Tibial nerve (tissue), 4 donors: ENCODE data around the gene MPLKIP.

Experiments
- EP300 ChIP-seq, 2 donors: sonication (generic); formaldehyde crosslinking; IDR thresholded peaks; one replicate each; pipeline ENCODE4 v1.6.1; 2017; ENCODE audit warnings: antibody characterized with exemption in 2 of 2, mild to moderate bottlenecking in 1 of 2
- POLR2A ChIP-seq, 2 donors: fragments of 450-650 bp; IDR thresholded peaks; one replicate each; pipeline ENCODE4 v1.6.1; 2017; ENCODE audit warnings: antibody characterized with exemption in 2 of 2, mild to moderate bottlenecking in 2 of 2, moderate library complexity in 2 of 2
- TF ChIP-seq, protein P1 (sequence below), 5 experiments: fragments of 200-600 bp in 3 of 5; fragments of 450-650 bp in 2 of 5; sonication (generic) in 3 of 5; IDR thresholded peaks; one replicate each; pipeline ENCODE4 v1.5.1; 2016 to 2019; ENCODE audit warnings: antibody characterized with exemption in 5 of 5, mild to moderate bottlenecking in 3 of 5, moderate library complexity in 2 of 5

DNA sequence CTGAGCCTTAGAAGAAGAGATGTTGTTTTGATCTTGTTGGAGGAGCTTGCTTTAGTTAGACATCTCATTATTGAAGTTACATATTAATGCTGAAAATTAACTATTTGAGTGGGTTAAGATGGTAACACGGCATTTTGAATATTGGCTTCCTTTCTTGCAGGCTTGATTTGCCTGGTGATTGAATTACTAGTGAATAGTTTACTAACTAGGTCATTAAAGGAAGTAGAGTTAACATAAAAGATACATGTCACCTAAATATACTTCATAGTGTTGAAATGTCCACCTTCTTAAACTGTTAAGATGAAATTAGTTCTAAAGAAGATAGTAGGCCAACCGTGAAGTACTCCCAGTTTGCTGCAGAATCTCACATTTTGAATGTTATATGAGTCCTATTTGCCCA lies 18.5 kb downstream of the MPLKIP start:
- TF ChIP-seq, protein P1, sequence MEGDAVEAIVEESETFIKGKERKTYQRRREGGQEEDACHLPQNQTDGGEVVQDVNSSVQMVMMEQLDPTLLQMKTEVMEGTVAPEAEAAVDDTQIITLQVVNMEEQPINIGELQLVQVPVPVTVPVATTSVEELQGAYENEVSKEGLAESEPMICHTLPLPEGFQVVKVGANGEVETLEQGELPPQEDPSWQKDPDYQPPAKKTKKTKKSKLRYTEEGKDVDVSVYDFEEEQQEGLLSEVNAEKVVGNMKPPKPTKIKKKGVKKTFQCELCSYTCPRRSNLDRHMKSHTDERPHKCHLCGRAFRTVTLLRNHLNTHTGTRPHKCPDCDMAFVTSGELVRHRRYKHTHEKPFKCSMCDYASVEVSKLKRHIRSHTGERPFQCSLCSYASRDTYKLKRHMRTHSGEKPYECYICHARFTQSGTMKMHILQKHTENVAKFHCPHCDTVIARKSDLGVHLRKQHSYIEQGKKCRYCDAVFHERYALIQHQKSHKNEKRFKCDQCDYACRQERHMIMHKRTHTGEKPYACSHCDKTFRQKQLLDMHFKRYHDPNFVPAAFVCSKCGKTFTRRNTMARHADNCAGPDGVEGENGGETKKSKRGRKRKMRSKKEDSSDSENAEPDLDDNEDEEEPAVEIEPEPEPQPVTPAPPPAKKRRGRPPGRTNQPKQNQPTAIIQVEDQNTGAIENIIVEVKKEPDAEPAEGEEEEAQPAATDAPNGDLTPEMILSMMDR (IDR thresholded peaks at IDR 0.05) = no peak
- TF ChIP-seq POLR2A (IDR thresholded peaks at IDR 0.05) = no peak
- TF ChIP-seq EP300 (IDR thresholded peaks at IDR 0.05) = no peak
